RWPE2 (cell line): ENCODE results near the gene EPHA10.

Source experiments
- ATAC-seq: fragments of 200-7000 bp; cut with Tn5 transposase; 3 replicates; pipeline ENCODE4 v1.9.1; 2021; ENCODE audit warnings: low read depth
- DNase-seq: peaks from one replicate; pipeline ENCODE4 v3.0.0-alpha.2; 2020; ENCODE audit warnings: low spot score
- H3K27ac ChIP-seq: fragments of 450-650 bp; 2 replicates; pipeline ENCODE4 v1.5.1; 2017; ENCODE audit warnings: mild to moderate bottlenecking; ENCODE audit not compliant: poor library complexity, severe bottlenecking
- H3K27me3 ChIP-seq: fragments of 250-450 bp; sonication (Bioruptor Pico); 2 replicates; pipeline ENCODE4 v1.5.1; 2021; ENCODE audit warnings: mild to moderate bottlenecking, moderate library complexity; ENCODE audit not compliant: insufficient read depth, poor library complexity, severe bottlenecking
- H3K36me3 ChIP-seq: fragments of 250-450 bp; sonication (Bioruptor Pico); 2 replicates; pipeline ENCODE4 v1.5.1; 2020; ENCODE audit warnings: low read depth, mild to moderate bottlenecking, moderate library complexity
- H3K4me1 ChIP-seq: fragments of 250-450 bp; sonication (Bioruptor Pico); 2 replicates; pipeline ENCODE4 v1.5.1; 2021; ENCODE audit warnings: mild to moderate bottlenecking, moderate library complexity; ENCODE audit not compliant: insufficient read depth, poor library complexity, severe bottlenecking
- H3K4me3 ChIP-seq: fragments of 250-450 bp; sonication (Bioruptor Pico); 2 replicates; pipeline ENCODE4 v1.5.1; 2021; ENCODE audit warnings: mild to moderate bottlenecking, moderate library complexity; ENCODE audit not compliant: severe bottlenecking
- H3K9me3 ChIP-seq: fragments of 250-450 bp; sonication (Bioruptor Pico); 2 replicates; pipeline ENCODE4 v1.5.1; 2021; ENCODE audit warnings: mild to moderate bottlenecking, moderate library complexity; ENCODE audit not compliant: severe bottlenecking
- TF ChIP-seq, protein P1 (sequence below): fragments of 450-650 bp; IDR thresholded peaks from one replicate; pipeline ENCODE4 v1.5.1; 2017; ENCODE audit warnings: mild to moderate bottlenecking, moderate library complexity; ENCODE audit not compliant: poor library complexity, severe bottlenecking

The EPHA10 gene

DNA sequence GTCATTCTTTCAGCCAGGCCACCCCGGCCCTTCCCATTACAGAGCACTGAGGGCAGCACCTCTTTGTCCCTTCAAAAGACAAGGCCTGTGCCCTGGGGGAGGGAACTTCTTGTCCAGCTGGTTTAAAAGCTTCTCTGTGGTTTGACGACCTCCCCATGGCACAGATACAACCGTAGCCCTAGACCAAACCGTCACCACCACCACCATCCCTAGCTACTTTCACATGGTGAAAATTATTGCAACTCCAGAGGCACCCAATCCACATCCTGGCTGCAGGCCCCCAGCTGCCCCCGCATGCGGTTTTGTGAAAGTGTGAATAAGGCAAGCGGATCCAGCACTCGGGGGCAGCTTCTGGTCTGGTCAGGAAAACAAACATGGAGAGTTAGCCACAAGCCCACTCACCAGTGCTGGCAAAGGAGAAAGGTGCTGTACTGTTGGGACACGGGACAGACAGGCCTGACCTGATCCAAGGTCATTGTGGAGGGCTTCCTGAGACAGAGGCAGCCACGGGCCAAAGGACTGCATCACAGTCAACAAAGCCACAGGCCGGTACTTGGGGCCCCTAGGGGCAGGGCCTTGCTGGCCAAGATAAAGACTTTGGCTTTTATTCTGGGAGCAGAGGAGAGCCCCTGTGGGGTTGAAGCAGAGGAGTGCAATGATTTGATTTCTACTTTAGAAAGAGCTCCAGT, 41.4 kb downstream of the EPHA10 start:
- DNase-seq (no peak), ATAC-seq (no peak)
- Histone ChIP-seq H3K4me1 (peaks cover 12% of the 10 kb centered on the region), H3K9me3 (no peaks in the 10 kb centered on the region), H3K27ac (no peak overlapping the region), H3K27me3 (peaks cover 2% of the 10 kb centered on the region), H3K4me3 (no peak overlapping the region), H3K36me3 (no peaks in the 10 kb centered on the region)
- TF ChIP-seq, protein P1, sequence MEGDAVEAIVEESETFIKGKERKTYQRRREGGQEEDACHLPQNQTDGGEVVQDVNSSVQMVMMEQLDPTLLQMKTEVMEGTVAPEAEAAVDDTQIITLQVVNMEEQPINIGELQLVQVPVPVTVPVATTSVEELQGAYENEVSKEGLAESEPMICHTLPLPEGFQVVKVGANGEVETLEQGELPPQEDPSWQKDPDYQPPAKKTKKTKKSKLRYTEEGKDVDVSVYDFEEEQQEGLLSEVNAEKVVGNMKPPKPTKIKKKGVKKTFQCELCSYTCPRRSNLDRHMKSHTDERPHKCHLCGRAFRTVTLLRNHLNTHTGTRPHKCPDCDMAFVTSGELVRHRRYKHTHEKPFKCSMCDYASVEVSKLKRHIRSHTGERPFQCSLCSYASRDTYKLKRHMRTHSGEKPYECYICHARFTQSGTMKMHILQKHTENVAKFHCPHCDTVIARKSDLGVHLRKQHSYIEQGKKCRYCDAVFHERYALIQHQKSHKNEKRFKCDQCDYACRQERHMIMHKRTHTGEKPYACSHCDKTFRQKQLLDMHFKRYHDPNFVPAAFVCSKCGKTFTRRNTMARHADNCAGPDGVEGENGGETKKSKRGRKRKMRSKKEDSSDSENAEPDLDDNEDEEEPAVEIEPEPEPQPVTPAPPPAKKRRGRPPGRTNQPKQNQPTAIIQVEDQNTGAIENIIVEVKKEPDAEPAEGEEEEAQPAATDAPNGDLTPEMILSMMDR, result no peak

DNA sequence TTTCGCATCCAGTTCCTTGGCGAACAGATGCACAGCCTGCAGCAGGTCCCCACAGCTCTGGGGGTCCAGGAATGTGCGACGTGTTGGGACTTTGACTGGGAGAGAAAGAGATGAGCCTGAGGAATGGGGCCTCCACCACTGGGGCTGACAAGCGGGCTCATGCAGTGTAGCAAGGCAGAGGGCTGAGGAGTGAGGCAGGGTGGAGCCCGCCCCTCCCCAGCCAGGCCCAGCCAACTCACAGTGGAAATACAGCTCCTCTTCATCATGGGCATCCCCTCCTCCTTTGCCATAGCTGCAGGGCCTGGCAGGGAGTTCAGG, 41.9 kb downstream of the EPHA10 start:
- TF ChIP-seq, protein P1, result no peak
- Histone ChIP-seq H3K4me1 (peaks cover 14% of the 10 kb centered on the region), H3K4me3 (no peak overlapping the region), H3K36me3 (no peaks in the 10 kb centered on the region), H3K27me3 (peaks cover 2% of the 10 kb centered on the region), H3K27ac (no peak overlapping the region), H3K9me3 (no peaks in the 10 kb centered on the region)
- ATAC-seq (no peak), DNase-seq (no peak)

DNA sequence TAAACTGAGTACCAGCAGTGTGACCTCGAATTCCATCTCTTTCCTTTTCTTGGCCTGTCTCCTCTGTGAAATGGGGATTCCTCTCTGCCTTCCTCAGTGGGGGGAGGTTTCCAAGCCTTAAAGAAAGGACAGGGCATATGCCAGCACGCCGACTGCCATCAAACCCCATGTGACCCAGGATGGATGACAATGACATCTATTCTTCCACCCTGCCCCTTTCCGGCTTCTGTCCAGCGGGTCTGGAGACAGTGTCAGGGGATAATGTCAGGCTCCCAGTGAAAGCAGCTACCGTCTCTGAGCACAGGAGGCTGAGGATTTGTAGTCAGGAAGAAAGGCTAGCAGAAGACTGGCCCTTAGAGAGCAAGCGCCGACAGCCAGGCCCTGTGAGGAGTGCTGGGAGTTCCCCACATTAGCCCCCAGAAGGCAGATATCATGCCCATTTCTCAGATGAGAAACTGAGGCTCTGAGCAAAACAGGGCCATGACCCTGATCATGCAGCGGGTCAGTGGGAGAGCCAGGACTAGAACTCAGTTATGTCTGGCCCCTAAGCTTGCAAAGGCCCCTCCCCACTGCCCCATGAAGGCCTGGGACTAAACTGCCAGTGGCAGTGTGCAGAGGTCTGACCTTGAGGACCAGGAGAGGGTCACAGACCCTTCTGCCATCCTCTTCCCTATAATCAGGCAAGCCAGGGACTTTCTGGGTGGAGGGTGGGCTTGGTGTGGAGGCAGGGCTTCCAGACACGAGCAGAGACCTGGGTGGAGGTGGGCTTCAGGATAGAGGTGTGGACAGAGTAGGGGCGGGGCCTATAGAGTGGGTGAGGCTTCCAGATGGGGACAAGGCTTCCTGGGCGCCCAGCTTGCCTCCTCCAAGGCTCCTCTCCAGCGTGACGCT, 42.5 kb downstream of the EPHA10 start:
- Histone ChIP-seq H3K27ac (no peak overlapping the region), H3K4me3 (no peak overlapping the region), H3K27me3 (no peaks in the 10 kb centered on the region), H3K36me3 (no peaks in the 10 kb centered on the region), H3K4me1 (peaks cover 14% of the 10 kb centered on the region), H3K9me3 (no peaks in the 10 kb centered on the region)
- no peak for DNase-seq
- TF ChIP-seq, protein P1, result no peak
- ATAC-seq, result no peak

DNA sequence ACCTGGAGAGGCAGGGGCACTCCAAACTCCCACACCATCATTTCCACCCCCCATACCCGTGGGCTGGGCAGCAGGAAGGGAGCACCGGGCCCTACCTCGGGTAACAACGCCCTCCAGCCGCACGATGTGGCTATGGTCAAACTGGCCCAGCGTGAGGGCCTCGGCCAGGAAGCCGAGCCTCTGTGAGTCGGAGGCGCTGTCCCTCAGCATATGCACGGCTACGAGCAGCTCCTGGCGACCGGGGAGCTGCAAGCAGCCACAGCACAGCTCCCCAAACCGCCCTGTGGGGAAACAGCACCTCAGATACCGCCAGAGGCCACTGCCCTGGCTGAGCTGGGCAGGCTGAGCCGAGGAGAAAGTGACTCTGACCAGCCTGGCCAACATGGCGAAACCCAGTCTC, 43.4 kb downstream of the EPHA10 start:
- Histone ChIP-seq H3K4me1 (peaks cover 14% of the 10 kb centered on the region), H3K9me3 (no peaks in the 10 kb centered on the region), H3K4me3 (no peak overlapping the region), H3K36me3 (no peaks in the 10 kb centered on the region), H3K27me3 (no peaks in the 10 kb centered on the region), H3K27ac (no peak overlapping the region)
- TF ChIP-seq, protein P1, result no peak
- DNase-seq, result no peak
- ATAC-seq, result no peak
